Measurements from ENCODE around the gene SANBR.

- TF ChIP-seq CTCF (IDR thresholded peaks at IDR 0.05) (no peak), POLR2A (IDR thresholded peaks at IDR 0.05) (no peak)
Measured at GRCh38 chr2:61018318-61018755, 47.3 kb upstream of the SANBR start.

Data from Peyer's patch (tissue), 4 donors.